BJ (cell line): ENCODE measurements around the gene SOCS1. TPM values are rescaled to one million over a fixed set of nuclear protein-coding genes. Genes with fewer than 3 reads are reported as not detected.
A peak's percentile ranks its signal among the peaks of the same experiment; 100 is the strongest.

Experiments used
- CTCF ChIA-PET: fragments of 350-600 bp; formaldehyde crosslinking; extraction: SDS; loops from one replicate; lab custom pipeline; 2021; ENCODE audit warnings: antibody characterized with exemption, inconsistent platforms; lab: Yijun Ruan, JAX
- POLR2A ChIA-PET: fragments of 300-600 bp; sonication (Branson Sonifier 250); formaldehyde crosslinking; extraction: SDS; loops from one replicate; lab custom pipeline; 2021; ENCODE audit warnings: antibody characterized with exemption; lab: Charles Lee
- DNase-seq: peaks from one replicate; pipeline ENCODE4 v3.0.0-alpha.2; 2011; ENCODE audit warnings: low read depth
- H3K27me3 ChIP-seq: 2 replicates; pipeline ENCODE4 v1.6.0; 2011; ENCODE audit warnings: low read length; ENCODE audit not compliant: control insufficient read depth, insufficient read depth
- H3K36me3 ChIP-seq: 2 replicates; pipeline ENCODE4 v1.5.1; 2011; ENCODE audit warnings: low read length; ENCODE audit not compliant: control insufficient read depth, insufficient read depth
- H3K4me3 ChIP-seq: 2 replicates; pipeline ENCODE4 v1.5.1; 2011; ENCODE audit warnings: low read depth, mild to moderate bottlenecking, control low read depth, low read length
- polyA plus RNA-seq: library from polyadenylated mRNA; depleted of rRNA; stranded (reverse); fragments of >200 nt; gene quantifications from 2 replicates; pipeline ENCODE4 v1.2.3, GENCODE V29; 2011
- TF ChIP-seq, protein P1 (sequence below): IDR thresholded peaks from 2 replicates; pipeline ENCODE4 v1.5.1; 2011; ENCODE audit warnings: low read depth, mild to moderate bottlenecking, control low read depth, inconsistent platforms, low read length, moderate library complexity; ENCODE audit not compliant: insufficient read depth

Gene SOCS1
- polyA plus RNA-seq, 1 experiment: 2.6 TPM

DNA sequence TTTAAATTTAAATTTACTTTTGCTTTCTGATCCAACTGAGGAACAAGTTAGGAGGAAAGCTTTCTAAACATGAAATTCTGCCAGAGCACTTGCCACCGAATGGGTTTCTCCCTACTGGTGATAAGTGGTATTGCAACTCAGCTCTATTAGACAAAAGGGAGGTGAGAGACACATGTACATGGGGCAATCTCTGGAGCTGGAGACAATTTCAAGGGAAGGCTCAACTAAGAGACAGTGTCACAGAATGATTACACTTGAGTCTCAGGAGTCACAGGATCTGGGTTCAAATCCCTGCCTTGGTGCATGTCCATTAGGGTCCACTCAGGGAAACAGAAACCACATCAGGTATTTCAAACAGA lies 37.4 kb downstream of the SOCS1 start:
- CTCF ChIA-PET: interaction anchor here (0.6 to 2.3 kb wide), 7 partner anchors 9 to 259 kb away, joined by 3 to 17 read pairs (median 3); no protein-coding TSS in a partner anchor
- TF ChIP-seq, protein P1, sequence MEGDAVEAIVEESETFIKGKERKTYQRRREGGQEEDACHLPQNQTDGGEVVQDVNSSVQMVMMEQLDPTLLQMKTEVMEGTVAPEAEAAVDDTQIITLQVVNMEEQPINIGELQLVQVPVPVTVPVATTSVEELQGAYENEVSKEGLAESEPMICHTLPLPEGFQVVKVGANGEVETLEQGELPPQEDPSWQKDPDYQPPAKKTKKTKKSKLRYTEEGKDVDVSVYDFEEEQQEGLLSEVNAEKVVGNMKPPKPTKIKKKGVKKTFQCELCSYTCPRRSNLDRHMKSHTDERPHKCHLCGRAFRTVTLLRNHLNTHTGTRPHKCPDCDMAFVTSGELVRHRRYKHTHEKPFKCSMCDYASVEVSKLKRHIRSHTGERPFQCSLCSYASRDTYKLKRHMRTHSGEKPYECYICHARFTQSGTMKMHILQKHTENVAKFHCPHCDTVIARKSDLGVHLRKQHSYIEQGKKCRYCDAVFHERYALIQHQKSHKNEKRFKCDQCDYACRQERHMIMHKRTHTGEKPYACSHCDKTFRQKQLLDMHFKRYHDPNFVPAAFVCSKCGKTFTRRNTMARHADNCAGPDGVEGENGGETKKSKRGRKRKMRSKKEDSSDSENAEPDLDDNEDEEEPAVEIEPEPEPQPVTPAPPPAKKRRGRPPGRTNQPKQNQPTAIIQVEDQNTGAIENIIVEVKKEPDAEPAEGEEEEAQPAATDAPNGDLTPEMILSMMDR: peak; percentile 57
- Histone ChIP-seq H3K36me3 (no peaks in the 10 kb centered on the region), H3K4me3 (no peak overlapping the region), H3K27me3 (peaks cover 1% of the 10 kb centered on the region; the same call in 1 of the 2 replicates)
- DNase-seq: no peak
- POLR2A ChIA-PET: no interaction called here

- Histone ChIP-seq H3K27me3 (peaks cover 1% of the 10 kb centered on the region; the same call in 1 of the 2 replicates), H3K36me3 (no peaks in the 10 kb centered on the region), H3K4me3 (no peak overlapping the region)
- CTCF ChIA-PET: interaction anchor here (0.6 to 2.3 kb wide), 7 partner anchors 9 to 258 kb away, joined by 3 to 17 read pairs (median 3); no protein-coding TSS in a partner anchor
- POLR2A ChIA-PET: no interaction called here
- DNase-seq: no peak
- TF ChIP-seq, protein P1: no peak
Observed at GRCh38 chr16:11217651-11218603, 38.1 kb downstream of the SOCS1 start.

- TF ChIP-seq, protein P1: no peak
- ChIA-PET CTCF (interaction anchor here (0.6 to 0.9 kb wide), 2 partner anchors 32 to 262 kb away, joined by 3 read pairs; no protein-coding TSS in a partner anchor), POLR2A (interaction anchor here (0.5 kb wide), 1 partner anchor 370 kb away, joined by 3 read pairs; the partner anchor contains the start of gene LITAF)
- H3K4me3 ChIP-seq: no peak overlapping the region
- H3K36me3 ChIP-seq: no peaks in the 10 kb centered on the region
- H3K27me3 ChIP-seq: peaks cover 1% of the 10 kb centered on the region; the same call in 1 of the 2 replicates
- no peak for DNase-seq
Observed at GRCh38 chr16:11215935-11216556, 40.0 kb downstream of the SOCS1 start.

DNA sequence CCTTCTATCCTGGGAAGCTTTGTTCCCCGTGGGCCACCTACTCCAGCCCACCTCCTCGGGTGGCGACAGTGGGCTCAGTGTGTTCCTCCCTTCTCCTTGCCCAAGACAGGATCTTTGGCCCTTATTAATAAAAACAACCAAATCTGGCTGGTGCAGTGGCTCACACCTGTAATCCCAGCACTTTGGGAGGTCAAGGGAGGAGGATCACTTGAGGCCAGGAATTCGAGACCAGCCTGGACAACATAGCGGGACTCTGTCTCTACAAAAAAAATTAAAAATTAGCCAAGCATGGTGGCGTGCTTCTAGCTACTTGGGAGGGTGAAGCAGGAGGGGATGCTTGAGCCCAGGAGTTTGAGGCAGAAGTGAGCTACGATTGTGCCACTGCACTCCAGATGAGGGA lies 42.2 kb downstream of the SOCS1 start:
- CTCF ChIA-PET: no interaction called here
- no peak overlapping the region for H3K4me3 ChIP-seq
- no peaks in the 10 kb centered on the region for H3K36me3 ChIP-seq
- no peaks in the 10 kb centered on the region for H3K27me3 ChIP-seq
- TF ChIP-seq, protein P1: no peak
- POLR2A ChIA-PET: no interaction called here
- DNase-seq: no peak

- ChIA-PET CTCF (no interaction called here), POLR2A (no interaction called here)
- H3K27me3 ChIP-seq: no peaks in the 10 kb centered on the region
- no peaks in the 10 kb centered on the region for H3K36me3 ChIP-seq
- TF ChIP-seq, protein P1: no peak
- no peak for DNase-seq
- no peak overlapping the region for H3K4me3 ChIP-seq
Observed at GRCh38 chr16:11213373-11213772, 42.6 kb downstream of the SOCS1 start.
